WTC11 (cell line): ENCODE measurements around the gene ZNF813. TPM values are rescaled to one million over a fixed set of nuclear protein-coding genes. Genes with fewer than 3 reads are reported as not detected.

Source experiments
- ATAC-seq: fragments of 200-7000 bp; cut with Tn5 transposase; 2 replicates; pipeline ENCODE4 v1.10.0; 2021; ENCODE audit warnings: mild to moderate bottlenecking, moderate library complexity
- CTCF ChIA-PET: fragments of 300-600 bp; sonication (Branson Sonifier 250); formaldehyde crosslinking; loops from one replicate; lab custom pipeline; 2021; ENCODE audit warnings: antibody characterized with exemption; lab: Charles Lee
- POLR2A ChIA-PET: fragments of 350-600 bp; sonication (Branson Sonifier 250); formaldehyde crosslinking; loops from one replicate; lab custom pipeline; 2021; ENCODE audit warnings: antibody characterized with exemption; lab: Charles Lee
- DNase-seq: peaks from one replicate; pipeline ENCODE4 v3.0.0; 2021; ENCODE audit warnings: low spot score
- H3K27ac Mint-ChIP-seq: 2 replicates; pipeline ENCODE4 v1.8.0; 2021; ENCODE audit warnings: mixed read lengths
- H3K27me3 Mint-ChIP-seq: 2 replicates; pipeline ENCODE4 v1.8.0; 2021; ENCODE audit warnings: low read depth, mild to moderate bottlenecking, moderate library complexity, mixed read lengths
- H3K36me3 Mint-ChIP-seq: 2 replicates; pipeline ENCODE4 v1.8.0; 2021; ENCODE audit warnings: mixed read lengths
- H3K4me1 Mint-ChIP-seq: 2 replicates; pipeline ENCODE4 v1.8.0; 2022; ENCODE audit warnings: mixed read lengths
- H3K4me3 Mint-ChIP-seq: 2 replicates; pipeline ENCODE4 v1.8.0; 2021; ENCODE audit warnings: mild to moderate bottlenecking, moderate library complexity, mixed read lengths
- H3K9me3 Mint-ChIP-seq: 2 replicates; pipeline ENCODE4 v1.8.0; 2021; ENCODE audit warnings: mixed read lengths
- FOXK1 ChIP-seq: sonication (generic); formaldehyde crosslinking; IDR thresholded peaks from 2 replicates; pipeline ENCODE4 v1.8.0; 2022; ENCODE audit warnings: mild to moderate bottlenecking, moderate library complexity, missing genetic modification reagents
- FOXP1 ChIP-seq: sonication (generic); formaldehyde crosslinking; IDR thresholded peaks from 2 replicates; pipeline ENCODE4 v1.8.0; 2022; ENCODE audit warnings: missing genetic modification reagents, mild to moderate bottlenecking, moderate library complexity, borderline replicate concordance
- GRHL2 ChIP-seq: fragments of 250-450 bp; sonication (Bioruptor Pico); IDR thresholded peaks from 2 replicates; pipeline ENCODE4 v1.8.0; 2022; ENCODE audit warnings: mild to moderate bottlenecking, moderate library complexity; ENCODE audit not compliant: insufficient replicate concordance, severe bottlenecking
- NFATC4 ChIP-seq: fragments of 250-450 bp; sonication (Bioruptor Pico); IDR thresholded peaks from 2 replicates; pipeline ENCODE4 v1.9.0; 2021; ENCODE audit warnings: mild to moderate bottlenecking
- RELA ChIP-seq: sonication (generic); formaldehyde crosslinking; IDR thresholded peaks from 2 replicates; pipeline ENCODE4 v1.8.1; 2022; ENCODE audit warnings: missing genetic modification reagents, mild to moderate bottlenecking, borderline replicate concordance
- TEAD1 ChIP-seq: sonication (generic); formaldehyde crosslinking; IDR thresholded peaks from 2 replicates; pipeline ENCODE4 v1.8.0; 2022; ENCODE audit warnings: mild to moderate bottlenecking, missing genetic modification reagents
- TP53 ChIP-seq: sonication (generic); formaldehyde crosslinking; IDR thresholded peaks from 2 replicates; pipeline ENCODE4 v1.8.1; 2023; ENCODE audit warnings: mild to moderate bottlenecking, missing genetic modification reagents
- ZMAT4 ChIP-seq: fragments of 250-450 bp; sonication (Bioruptor Pico); IDR thresholded peaks from 2 replicates; pipeline ENCODE4 v1.9.0; 2021; ENCODE audit warnings: mild to moderate bottlenecking
- ZNF423 ChIP-seq: fragments of 250-450 bp; sonication (Bioruptor Pico); IDR thresholded peaks from 2 replicates; pipeline ENCODE4 v2.1.2; 2022; ENCODE audit warnings: mild to moderate bottlenecking, moderate library complexity
- total RNA-seq: library from RNA; stranded (reverse); gene quantifications from 3 replicates; pipeline ENCODE4 v1.2.3, GENCODE V29; 2021
- TF ChIP-seq, protein P1 (sequence below): sonication (generic); formaldehyde crosslinking; IDR thresholded peaks from 2 replicates; pipeline ENCODE4 v1.8.1; 2022; ENCODE audit warnings: low read depth, missing genetic modification reagents, borderline replicate concordance
- TF ChIP-seq, protein P2 (sequence below): sonication (generic); formaldehyde crosslinking; IDR thresholded peaks from 2 replicates; pipeline ENCODE4 v1.8.1; 2022; ENCODE audit warnings: mild to moderate bottlenecking, moderate library complexity, missing genetic modification reagents
- TF ChIP-seq, protein P3 (sequence below): fragments of 250-450 bp; sonication (Bioruptor Pico); IDR thresholded peaks from 2 replicates; pipeline ENCODE4 v1.9.0; 2021; ENCODE audit warnings: mild to moderate bottlenecking, borderline replicate concordance
- TF ChIP-seq, protein P4 (sequence below): fragments of 250-450 bp; sonication (Bioruptor Pico); IDR thresholded peaks from 2 replicates; pipeline ENCODE4 v1.9.0; 2021; ENCODE audit warnings: mild to moderate bottlenecking
- TF ChIP-seq, protein P5 (sequence below): fragments of 200-600 bp; IDR thresholded peaks from 2 replicates; pipeline ENCODE4 v1.8.0; 2022; ENCODE audit warnings: antibody characterized with exemption
- TF ChIP-seq, protein P6 (sequence below): sonication (generic); formaldehyde crosslinking; IDR thresholded peaks from 2 replicates; pipeline ENCODE4 v1.8.0; 2022; ENCODE audit warnings: mild to moderate bottlenecking, missing genetic modification reagents
- TF ChIP-seq, protein P7 (sequence below): fragments of 250-450 bp; sonication (Bioruptor Pico); IDR thresholded peaks from 2 replicates; pipeline ENCODE4 v1.9.0; 2021; ENCODE audit warnings: moderate library complexity, mild to moderate bottlenecking, inconsistent platforms, borderline replicate concordance

The ZNF813 gene
- total RNA-seq, 1 experiment from 2014 or later: 17.5 TPM

DNA sequence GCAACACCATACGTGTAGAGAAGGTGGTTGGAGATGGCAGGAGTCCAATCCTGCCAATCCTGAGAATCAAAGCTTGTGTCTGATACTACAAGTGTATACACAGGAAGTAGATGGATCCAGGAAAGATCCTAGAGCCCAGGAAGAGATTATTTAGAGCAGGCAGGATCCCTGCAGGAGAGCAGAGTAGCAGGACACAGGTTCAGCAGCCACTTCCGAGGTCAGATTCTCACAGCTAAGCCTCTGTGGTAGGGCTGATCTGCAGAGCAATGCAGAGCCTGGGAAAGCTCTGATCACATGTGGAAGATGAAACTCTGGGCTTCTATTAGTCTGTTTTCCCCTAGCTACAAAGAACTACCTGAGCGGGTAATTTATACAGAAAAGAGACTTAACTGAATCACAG, 41.9 kb downstream of the ZNF813 start:
- ATAC-seq: no peak
- CTCF ChIA-PET: interaction anchor here (2.3 to 2.4 kb wide), 2 partner anchors 85 to 314 kb away, joined by 11 to 27 read pairs; no protein-coding TSS in a partner anchor
- peak overlapping the region; percentile 8; the same call in 1 of the 2 replicates for H3K27ac Mint-ChIP-seq
- H3K36me3 Mint-ChIP-seq: no peaks in the 10 kb centered on the region
- H3K27me3 Mint-ChIP-seq: no peaks in the 10 kb centered on the region
- no peak for DNase-seq
- H3K4me3 Mint-ChIP-seq: no peak overlapping the region
- peaks cover 23% of the 10 kb centered on the region for H3K4me1 Mint-ChIP-seq
- no peaks in the 10 kb centered on the region for H3K9me3 Mint-ChIP-seq
- TF ChIP-seq, protein P1, sequence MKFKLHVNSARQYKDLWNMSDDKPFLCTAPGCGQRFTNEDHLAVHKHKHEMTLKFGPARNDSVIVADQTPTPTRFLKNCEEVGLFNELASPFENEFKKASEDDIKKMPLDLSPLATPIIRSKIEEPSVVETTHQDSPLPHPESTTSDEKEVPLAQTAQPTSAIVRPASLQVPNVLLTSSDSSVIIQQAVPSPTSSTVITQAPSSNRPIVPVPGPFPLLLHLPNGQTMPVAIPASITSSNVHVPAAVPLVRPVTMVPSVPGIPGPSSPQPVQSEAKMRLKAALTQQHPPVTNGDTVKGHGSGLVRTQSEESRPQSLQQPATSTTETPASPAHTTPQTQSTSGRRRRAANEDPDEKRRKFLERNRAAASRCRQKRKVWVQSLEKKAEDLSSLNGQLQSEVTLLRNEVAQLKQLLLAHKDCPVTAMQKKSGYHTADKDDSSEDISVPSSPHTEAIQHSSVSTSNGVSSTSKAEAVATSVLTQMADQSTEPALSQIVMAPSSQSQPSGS (CRISPR knock-in tag): no peak
- TF ChIP-seq, protein P2, sequence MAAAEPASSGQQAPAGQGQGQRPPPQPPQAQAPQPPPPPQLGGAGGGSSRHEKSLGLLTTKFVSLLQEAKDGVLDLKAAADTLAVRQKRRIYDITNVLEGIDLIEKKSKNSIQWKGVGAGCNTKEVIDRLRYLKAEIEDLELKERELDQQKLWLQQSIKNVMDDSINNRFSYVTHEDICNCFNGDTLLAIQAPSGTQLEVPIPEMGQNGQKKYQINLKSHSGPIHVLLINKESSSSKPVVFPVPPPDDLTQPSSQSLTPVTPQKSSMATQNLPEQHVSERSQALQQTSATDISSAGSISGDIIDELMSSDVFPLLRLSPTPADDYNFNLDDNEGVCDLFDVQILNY (CRISPR knock-in tag): no peak
- TF ChIP-seq, protein P3, sequence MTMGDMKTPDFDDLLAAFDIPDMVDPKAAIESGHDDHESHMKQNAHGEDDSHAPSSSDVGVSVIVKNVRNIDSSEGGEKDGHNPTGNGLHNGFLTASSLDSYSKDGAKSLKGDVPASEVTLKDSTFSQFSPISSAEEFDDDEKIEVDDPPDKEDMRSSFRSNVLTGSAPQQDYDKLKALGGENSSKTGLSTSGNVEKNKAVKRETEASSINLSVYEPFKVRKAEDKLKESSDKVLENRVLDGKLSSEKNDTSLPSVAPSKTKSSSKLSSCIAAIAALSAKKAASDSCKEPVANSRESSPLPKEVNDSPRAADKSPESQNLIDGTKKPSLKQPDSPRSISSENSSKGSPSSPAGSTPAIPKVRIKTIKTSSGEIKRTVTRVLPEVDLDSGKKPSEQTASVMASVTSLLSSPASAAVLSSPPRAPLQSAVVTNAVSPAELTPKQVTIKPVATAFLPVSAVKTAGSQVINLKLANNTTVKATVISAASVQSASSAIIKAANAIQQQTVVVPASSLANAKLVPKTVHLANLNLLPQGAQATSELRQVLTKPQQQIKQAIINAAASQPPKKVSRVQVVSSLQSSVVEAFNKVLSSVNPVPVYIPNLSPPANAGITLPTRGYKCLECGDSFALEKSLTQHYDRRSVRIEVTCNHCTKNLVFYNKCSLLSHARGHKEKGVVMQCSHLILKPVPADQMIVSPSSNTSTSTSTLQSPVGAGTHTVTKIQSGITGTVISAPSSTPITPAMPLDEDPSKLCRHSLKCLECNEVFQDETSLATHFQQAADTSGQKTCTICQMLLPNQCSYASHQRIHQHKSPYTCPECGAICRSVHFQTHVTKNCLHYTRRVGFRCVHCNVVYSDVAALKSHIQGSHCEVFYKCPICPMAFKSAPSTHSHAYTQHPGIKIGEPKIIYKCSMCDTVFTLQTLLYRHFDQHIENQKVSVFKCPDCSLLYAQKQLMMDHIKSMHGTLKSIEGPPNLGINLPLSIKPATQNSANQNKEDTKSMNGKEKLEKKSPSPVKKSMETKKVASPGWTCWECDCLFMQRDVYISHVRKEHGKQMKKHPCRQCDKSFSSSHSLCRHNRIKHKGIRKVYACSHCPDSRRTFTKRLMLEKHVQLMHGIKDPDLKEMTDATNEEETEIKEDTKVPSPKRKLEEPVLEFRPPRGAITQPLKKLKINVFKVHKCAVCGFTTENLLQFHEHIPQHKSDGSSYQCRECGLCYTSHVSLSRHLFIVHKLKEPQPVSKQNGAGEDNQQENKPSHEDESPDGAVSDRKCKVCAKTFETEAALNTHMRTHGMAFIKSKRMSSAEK: no peak
- POLR2A ChIA-PET: no interaction called here

DNA sequence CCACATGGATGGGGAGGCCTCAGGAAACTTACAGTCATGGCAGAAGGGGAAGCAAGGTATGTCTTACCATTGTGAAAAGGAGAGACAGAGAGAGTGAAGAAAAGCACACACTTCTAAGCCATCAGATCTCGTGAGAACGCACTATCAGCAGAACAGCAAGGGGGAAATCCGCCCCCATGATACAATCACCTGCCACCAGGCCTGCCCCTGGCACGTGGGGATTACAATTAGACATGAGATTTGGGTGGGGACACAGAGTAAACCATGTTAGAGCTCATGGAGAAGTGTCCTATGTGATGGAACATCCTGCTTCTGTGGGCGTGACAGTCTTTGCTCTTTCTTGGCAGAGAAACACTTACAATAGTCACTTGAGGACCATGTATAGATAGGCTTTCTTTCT, 42.3 kb downstream of the ZNF813 start:
- peak overlapping the region; percentile 8; the same call in 1 of the 2 replicates for H3K27ac Mint-ChIP-seq
- H3K9me3 Mint-ChIP-seq: no peaks in the 10 kb centered on the region
- ATAC-seq (no peak), DNase-seq (no peak)
- H3K4me3 Mint-ChIP-seq: no peak overlapping the region
- no peaks in the 10 kb centered on the region for H3K36me3 Mint-ChIP-seq
- no peaks in the 10 kb centered on the region for H3K27me3 Mint-ChIP-seq
- POLR2A ChIA-PET: no interaction called here
- CTCF ChIA-PET: interaction anchor here (1.0 to 2.4 kb wide), 3 partner anchors 85 to 315 kb away, joined by 3 to 27 read pairs (median 11); no protein-coding TSS in a partner anchor
- peaks cover 19% of the 10 kb centered on the region for H3K4me1 Mint-ChIP-seq
- TF ChIP-seq, protein P4, sequence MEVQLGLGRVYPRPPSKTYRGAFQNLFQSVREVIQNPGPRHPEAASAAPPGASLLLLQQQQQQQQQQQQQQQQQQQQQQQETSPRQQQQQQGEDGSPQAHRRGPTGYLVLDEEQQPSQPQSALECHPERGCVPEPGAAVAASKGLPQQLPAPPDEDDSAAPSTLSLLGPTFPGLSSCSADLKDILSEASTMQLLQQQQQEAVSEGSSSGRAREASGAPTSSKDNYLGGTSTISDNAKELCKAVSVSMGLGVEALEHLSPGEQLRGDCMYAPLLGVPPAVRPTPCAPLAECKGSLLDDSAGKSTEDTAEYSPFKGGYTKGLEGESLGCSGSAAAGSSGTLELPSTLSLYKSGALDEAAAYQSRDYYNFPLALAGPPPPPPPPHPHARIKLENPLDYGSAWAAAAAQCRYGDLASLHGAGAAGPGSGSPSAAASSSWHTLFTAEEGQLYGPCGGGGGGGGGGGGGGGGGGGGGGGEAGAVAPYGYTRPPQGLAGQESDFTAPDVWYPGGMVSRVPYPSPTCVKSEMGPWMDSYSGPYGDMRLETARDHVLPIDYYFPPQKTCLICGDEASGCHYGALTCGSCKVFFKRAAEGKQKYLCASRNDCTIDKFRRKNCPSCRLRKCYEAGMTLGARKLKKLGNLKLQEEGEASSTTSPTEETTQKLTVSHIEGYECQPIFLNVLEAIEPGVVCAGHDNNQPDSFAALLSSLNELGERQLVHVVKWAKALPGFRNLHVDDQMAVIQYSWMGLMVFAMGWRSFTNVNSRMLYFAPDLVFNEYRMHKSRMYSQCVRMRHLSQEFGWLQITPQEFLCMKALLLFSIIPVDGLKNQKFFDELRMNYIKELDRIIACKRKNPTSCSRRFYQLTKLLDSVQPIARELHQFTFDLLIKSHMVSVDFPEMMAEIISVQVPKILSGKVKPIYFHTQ (CRISPR knock-in tag): no peak
- TF ChIP-seq GRHL2 (CRISPR knock-in tag): no peak
- TF ChIP-seq, protein P5, sequence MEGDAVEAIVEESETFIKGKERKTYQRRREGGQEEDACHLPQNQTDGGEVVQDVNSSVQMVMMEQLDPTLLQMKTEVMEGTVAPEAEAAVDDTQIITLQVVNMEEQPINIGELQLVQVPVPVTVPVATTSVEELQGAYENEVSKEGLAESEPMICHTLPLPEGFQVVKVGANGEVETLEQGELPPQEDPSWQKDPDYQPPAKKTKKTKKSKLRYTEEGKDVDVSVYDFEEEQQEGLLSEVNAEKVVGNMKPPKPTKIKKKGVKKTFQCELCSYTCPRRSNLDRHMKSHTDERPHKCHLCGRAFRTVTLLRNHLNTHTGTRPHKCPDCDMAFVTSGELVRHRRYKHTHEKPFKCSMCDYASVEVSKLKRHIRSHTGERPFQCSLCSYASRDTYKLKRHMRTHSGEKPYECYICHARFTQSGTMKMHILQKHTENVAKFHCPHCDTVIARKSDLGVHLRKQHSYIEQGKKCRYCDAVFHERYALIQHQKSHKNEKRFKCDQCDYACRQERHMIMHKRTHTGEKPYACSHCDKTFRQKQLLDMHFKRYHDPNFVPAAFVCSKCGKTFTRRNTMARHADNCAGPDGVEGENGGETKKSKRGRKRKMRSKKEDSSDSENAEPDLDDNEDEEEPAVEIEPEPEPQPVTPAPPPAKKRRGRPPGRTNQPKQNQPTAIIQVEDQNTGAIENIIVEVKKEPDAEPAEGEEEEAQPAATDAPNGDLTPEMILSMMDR: no peak
- TF ChIP-seq, protein P3: no peak
- no peak for TF ChIP-seq ZNF423 (CRISPR knock-in tag)
- no peak for TF ChIP-seq RELA
- no peak for TF ChIP-seq NFATC4 (CRISPR knock-in tag)
- no peak for TF ChIP-seq ZMAT4
- TF ChIP-seq, protein P6, sequence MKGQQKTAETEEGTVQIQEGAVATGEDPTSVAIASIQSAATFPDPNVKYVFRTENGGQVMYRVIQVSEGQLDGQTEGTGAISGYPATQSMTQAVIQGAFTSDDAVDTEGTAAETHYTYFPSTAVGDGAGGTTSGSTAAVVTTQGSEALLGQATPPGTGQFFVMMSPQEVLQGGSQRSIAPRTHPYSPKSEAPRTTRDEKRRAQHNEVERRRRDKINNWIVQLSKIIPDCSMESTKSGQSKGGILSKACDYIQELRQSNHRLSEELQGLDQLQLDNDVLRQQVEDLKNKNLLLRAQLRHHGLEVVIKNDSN (CRISPR knock-in tag): no peak
- TF ChIP-seq, protein P7, sequence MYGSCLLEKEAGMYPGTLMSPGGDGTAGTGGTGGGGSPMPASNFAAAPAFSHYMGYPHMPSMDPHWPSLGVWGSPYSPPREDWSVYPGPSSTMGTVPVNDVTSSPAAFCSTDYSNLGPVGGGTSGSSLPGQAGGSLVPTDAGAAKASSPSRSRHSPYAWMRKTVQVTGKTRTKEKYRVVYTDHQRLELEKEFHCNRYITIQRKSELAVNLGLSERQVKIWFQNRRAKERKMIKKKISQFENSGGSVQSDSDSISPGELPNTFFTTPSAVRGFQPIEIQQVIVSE (CRISPR knock-in tag): no peak
- no peak for TF ChIP-seq TEAD1
- no peak for TF ChIP-seq FOXP1 (CRISPR knock-in tag)
- no peak for TF ChIP-seq TP53 (CRISPR knock-in tag)
- TF ChIP-seq FOXK1: no peak
